KMS-11 (cell line): Measurements from ENCODE around the gene SDF2L1.
"Not testable (repeated sequence)": the region's sequence is repeated elsewhere in the genome, so short reads cannot be mapped to it uniquely, and the experiment has no call there.

Experiments
- H2AFZ ChIP-seq: fragments of 200-600 bp; sonication (generic); 2 replicates; pipeline ENCODE4 v1.6.1; 2016; ENCODE audit warnings: antibody characterized with exemption, mixed run types, low read depth
- H3K27ac ChIP-seq: fragments of 200-600 bp; sonication (generic); 2 replicates; pipeline ENCODE4 v1.6.1; 2016; ENCODE audit warnings: mild to moderate bottlenecking, mixed run types
- H3K27me3 ChIP-seq: fragments of 200-600 bp; sonication (generic); 2 replicates; pipeline ENCODE4 v1.6.1; 2017; ENCODE audit warnings: mild to moderate bottlenecking, low read depth, mixed run types, moderate library complexity; ENCODE audit not compliant: insufficient read depth
- H3K36me3 ChIP-seq: fragments of 200-600 bp; sonication (generic); 2 replicates; pipeline ENCODE4 v1.6.1; 2017; ENCODE audit warnings: mild to moderate bottlenecking, mixed run types; ENCODE audit not compliant: insufficient read depth
- H3K4me1 ChIP-seq: fragments of 200-600 bp; sonication (generic); 2 replicates; pipeline ENCODE4 v1.6.1; 2016; ENCODE audit warnings: mild to moderate bottlenecking, low read depth, mixed run types; ENCODE audit not compliant: poor library complexity, severe bottlenecking
- H3K4me2 ChIP-seq: fragments of 200-600 bp; sonication (generic); 2 replicates; pipeline ENCODE4 v1.7.0; 2016; ENCODE audit warnings: mild to moderate bottlenecking, mixed run types
- H3K4me3 ChIP-seq: fragments of 200-600 bp; sonication (generic); IDR thresholded peaks from 2 replicates; pipeline ENCODE4 v1.6.1; 2017; ENCODE audit warnings: low read depth, low read length, mixed read lengths; ENCODE audit not compliant: insufficient read depth
- H3K79me2 ChIP-seq: fragments of 200-600 bp; sonication (generic); 2 replicates; pipeline ENCODE4 v1.6.1; 2016; ENCODE audit warnings: low read depth, mixed run types; ENCODE audit not compliant: insufficient read depth
- H3K9ac ChIP-seq: fragments of 200-600 bp; sonication (generic); 2 replicates; pipeline ENCODE4 v1.6.1; 2016; ENCODE audit warnings: mild to moderate bottlenecking, mixed run types
- H4K20me1 ChIP-seq: fragments of 200-600 bp; sonication (generic); 2 replicates; pipeline ENCODE4 v1.6.1; 2016; ENCODE audit warnings: mild to moderate bottlenecking, mixed run types; ENCODE audit not compliant: insufficient read depth
- TF ChIP-seq, protein P1 (sequence below): fragments of 200-600 bp; sonication (generic); conservative IDR thresholded peaks from 2 replicates; pipeline ENCODE4 v1.6.1; 2017; ENCODE audit warnings: low read depth, mild to moderate bottlenecking, antibody characterized with exemption, low read length, moderate library complexity, mixed read lengths

Gene SDF2L1

DNA sequence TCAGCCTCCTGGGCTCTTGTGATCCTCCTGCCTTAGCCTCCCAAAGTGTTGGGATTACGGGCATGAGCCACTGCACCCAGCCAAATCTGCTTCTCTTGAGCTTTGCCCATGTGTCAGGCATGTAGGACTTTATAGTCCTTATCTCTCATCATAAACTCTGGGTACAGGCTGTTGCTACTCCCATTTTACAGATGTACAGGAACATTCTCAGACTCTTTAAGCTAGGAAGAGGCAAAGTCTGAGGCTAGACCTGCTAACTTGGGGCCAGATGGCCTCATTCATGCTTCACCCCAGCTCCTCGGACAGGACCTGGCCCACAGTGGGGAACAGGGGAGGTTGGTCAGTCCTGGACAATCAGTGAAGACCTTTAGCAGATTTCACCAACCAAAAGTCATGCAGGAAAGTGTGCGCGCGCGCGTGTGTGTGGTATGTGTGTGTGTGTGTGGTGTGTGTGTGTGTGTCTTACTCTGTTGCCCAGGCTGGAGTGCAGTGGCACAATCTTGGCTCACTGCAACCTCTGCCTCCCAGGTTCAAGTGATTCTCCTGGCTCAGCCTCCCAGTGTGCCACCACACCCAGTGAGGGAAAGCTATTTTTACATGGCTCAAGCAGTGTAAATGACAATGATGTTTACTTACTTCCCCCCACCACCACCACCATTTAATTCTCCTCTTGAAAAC is 36.1 kb upstream of the SDF2L1 start:
- H4K20me1 ChIP-seq, result no peaks in the 10 kb centered on the region
- peaks cover 85% of the 10 kb centered on the region for H3K79me2 ChIP-seq
- no peaks in the 10 kb centered on the region for H3K4me1 ChIP-seq
- no peak overlapping the region for H3K4me2 ChIP-seq
- H3K27ac ChIP-seq, result no peak overlapping the region
- H3K4me3 ChIP-seq, result no peak overlapping the region
- H3K36me3 ChIP-seq, result no peaks in the 10 kb centered on the region
- TF ChIP-seq, protein P1, sequence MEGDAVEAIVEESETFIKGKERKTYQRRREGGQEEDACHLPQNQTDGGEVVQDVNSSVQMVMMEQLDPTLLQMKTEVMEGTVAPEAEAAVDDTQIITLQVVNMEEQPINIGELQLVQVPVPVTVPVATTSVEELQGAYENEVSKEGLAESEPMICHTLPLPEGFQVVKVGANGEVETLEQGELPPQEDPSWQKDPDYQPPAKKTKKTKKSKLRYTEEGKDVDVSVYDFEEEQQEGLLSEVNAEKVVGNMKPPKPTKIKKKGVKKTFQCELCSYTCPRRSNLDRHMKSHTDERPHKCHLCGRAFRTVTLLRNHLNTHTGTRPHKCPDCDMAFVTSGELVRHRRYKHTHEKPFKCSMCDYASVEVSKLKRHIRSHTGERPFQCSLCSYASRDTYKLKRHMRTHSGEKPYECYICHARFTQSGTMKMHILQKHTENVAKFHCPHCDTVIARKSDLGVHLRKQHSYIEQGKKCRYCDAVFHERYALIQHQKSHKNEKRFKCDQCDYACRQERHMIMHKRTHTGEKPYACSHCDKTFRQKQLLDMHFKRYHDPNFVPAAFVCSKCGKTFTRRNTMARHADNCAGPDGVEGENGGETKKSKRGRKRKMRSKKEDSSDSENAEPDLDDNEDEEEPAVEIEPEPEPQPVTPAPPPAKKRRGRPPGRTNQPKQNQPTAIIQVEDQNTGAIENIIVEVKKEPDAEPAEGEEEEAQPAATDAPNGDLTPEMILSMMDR, result no peak
- no peak overlapping the region for H3K9ac ChIP-seq
- no peak overlapping the region for H2AFZ ChIP-seq
- H3K27me3 ChIP-seq, result no peaks in the 10 kb centered on the region

DNA sequence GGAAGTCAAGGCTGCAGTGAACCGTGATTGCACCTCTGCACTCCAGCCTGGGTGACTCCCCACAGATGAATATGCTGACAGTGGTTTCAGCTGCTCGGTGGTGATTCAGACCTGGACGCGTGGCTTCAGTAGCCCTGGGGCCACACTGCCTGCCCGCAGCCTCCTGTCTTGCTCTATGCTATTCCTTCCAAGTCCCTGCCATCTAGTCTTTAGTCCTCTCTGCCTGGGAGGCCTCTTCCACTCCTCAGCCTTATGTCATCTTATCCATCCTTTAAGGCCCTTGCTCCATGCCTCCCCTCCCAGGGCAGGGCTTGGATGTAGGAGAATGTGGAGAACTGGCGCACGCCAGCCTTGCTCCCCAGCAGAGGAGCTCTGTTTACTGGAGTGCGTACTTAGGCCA is 35.3 kb upstream of the SDF2L1 start:
- Histone ChIP-seq H3K4me2 (no peak overlapping the region), H3K27me3 (no peaks in the 10 kb centered on the region), H3K36me3 (no peaks in the 10 kb centered on the region), H3K4me3 (no peak overlapping the region), H3K27ac (no peak overlapping the region), H4K20me1 (no peaks in the 10 kb centered on the region), H3K9ac (no peak overlapping the region), H2AFZ (no peak overlapping the region), H3K79me2 (peaks cover 78% of the 10 kb centered on the region), H3K4me1 (no peaks in the 10 kb centered on the region)
- TF ChIP-seq, protein P1, result no peak

DNA sequence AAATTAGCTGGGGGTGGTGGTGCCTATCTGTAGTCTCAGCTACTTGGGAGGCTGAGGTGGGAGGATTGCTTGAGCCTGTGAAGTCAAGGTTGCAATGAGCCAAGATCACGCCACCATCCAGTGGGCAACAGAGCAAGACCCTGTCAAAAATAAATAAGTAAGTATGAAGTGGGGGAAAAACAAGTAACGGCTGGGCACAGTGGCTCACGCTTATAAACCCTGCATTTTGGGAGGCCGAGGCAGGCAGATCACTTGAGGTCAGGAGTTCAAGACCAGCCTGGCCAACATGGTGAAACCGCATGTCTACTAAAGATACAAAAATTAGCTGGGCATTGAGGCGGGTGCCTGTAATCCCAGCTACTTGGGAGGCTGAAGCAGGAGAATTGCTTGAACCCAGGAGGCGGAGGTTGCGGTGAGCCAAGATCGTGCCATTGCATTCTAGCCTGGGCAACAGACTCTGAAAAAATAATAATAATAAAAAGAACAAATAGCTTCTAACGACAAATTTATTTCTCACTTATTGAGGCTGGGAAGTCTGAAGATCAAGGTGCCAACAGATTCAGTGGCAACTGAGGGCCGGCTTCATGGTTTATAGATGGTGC is 32.4 kb upstream of the SDF2L1 start:
- not testable (repeated sequence) for H3K4me2 ChIP-seq, H3K27me3 ChIP-seq, H2AFZ ChIP-seq, H4K20me1 ChIP-seq, H3K36me3 ChIP-seq, H3K4me1 ChIP-seq, H3K9ac ChIP-seq, H3K27ac ChIP-seq, H3K4me3 ChIP-seq
- peaks cover 61% of the 10 kb centered on the region for H3K79me2 ChIP-seq

DNA sequence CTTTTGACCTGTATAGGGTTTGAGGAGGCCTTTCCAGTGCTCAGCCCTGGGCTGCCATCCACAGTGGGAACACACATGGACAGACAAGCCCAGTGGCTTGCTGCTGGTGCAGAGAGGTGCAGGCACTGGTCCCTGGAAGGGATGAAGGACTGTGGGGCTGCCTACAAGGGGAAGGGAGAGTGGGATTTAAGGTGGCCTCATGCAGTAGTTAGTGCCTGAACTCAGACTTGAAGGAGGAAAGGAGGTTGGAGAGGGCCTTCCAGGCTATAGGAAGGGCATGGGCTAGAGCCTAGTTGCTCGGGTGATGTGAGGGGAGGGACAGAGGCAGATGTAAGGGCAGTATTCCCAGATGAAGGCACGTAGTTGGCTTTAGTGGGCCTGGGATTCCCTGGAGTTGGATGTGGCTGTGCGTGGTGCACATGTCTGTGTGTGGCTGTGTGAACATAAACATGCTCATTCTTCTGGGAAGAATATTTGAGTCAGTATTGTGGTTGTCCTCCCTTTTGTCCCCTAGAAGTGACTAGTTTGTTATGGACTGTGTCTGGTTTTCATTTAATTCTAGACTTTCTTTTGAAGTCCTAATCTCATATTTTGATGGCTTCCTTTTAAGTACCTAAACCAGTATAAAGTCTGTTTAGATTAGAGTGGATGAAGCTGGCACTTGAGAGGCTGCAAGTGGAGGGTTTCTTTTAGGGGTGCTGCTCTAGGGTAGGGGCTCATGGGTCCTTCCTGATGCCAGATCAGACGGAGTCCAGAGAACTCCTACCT is 30.7 kb upstream of the SDF2L1 start:
- Histone ChIP-seq H4K20me1 (no peaks in the 10 kb centered on the region), H3K9ac (no peak overlapping the region), H3K4me2 (no peak overlapping the region), H3K79me2 (peaks cover 52% of the 10 kb centered on the region), H3K27me3 (no peaks in the 10 kb centered on the region), H3K36me3 (peaks cover 7% of the 10 kb centered on the region; the same call in 1 of the 2 replicates), H3K27ac (no peak overlapping the region), H3K4me3 (no peak overlapping the region), H3K4me1 (no peaks in the 10 kb centered on the region), H2AFZ (no peak overlapping the region)
- TF ChIP-seq, protein P1, result no peak
